CD4-positive, alpha-beta memory T cell (primary cell): ENCODE measurements around the gene PPP1CB. TPM values are rescaled to one million over a fixed set of nuclear protein-coding genes. Genes with fewer than 3 reads are reported as not detected.
"Not testable (repeated sequence)": the region's sequence is repeated elsewhere in the genome, so short reads cannot be mapped to it uniquely, and the experiment has no call there.

Source experiments
- CTCF ChIA-PET: fragments of 350-600 bp; sonication (Branson Sonifier 250); formaldehyde crosslinking; loops from one replicate; lab custom pipeline; 2021; ENCODE audit warnings: inconsistent platforms; ENCODE audit not compliant: partially characterized antibody; lab: Charles Lee
- POLR2A ChIA-PET: fragments of 350-600 bp; sonication (Branson Sonifier 250); formaldehyde crosslinking; loops from one replicate; lab custom pipeline; 2021; ENCODE audit not compliant: partially characterized antibody; lab: Charles Lee
- DNase-seq, 5 donors: peaks; one replicate each; pipeline versions ENCODE4 v3.0.0 to v3.0.0-alpha.2; 2020 to 2022; ENCODE audit warnings: mixed read lengths in 1 of 5
- H3K27ac ChIP-seq: one replicate; pipeline ENCODE4 v1.7.0; 2013; ENCODE audit warnings: low read depth, low read length
- H3K27me3 ChIP-seq: 2 replicates; pipeline ENCODE4 v1.7.0; 2013; ENCODE audit warnings: mild to moderate bottlenecking, low read length, moderate library complexity; ENCODE audit not compliant: insufficient read depth
- H3K36me3 ChIP-seq: 2 replicates; pipeline ENCODE4 v1.7.0; 2013; ENCODE audit warnings: mild to moderate bottlenecking, low read length, moderate library complexity; ENCODE audit not compliant: insufficient read depth
- H3K4me1 ChIP-seq: 2 replicates; pipeline ENCODE4 v1.7.0; 2013; ENCODE audit warnings: mild to moderate bottlenecking, low read length, moderate library complexity; ENCODE audit not compliant: insufficient read depth
- H3K4me3 ChIP-seq, 2 donors: one replicate each; pipeline ENCODE4 v1.7.0; 2013; ENCODE audit warnings: low read length in 2 of 2, mild to moderate bottlenecking in 1 of 2
- H3K9me3 ChIP-seq, 2 donors: one replicate each; pipeline ENCODE4 v1.7.0; 2013; ENCODE audit warnings: low read length in 2 of 2, control low read depth in 1 of 2; ENCODE audit not compliant: control insufficient read depth in 1 of 2
- H3K27ac Mint-ChIP-seq, 7 donors: one replicate each; pipeline ENCODE4 v1.8.0; 2020 to 2021; ENCODE audit warnings: mixed read lengths in 7 of 7, mild to moderate bottlenecking in 6 of 7, inconsistent platforms in 3 of 7, moderate library complexity in 3 of 7
- H3K27me3 Mint-ChIP-seq, 2 donors: one replicate each; pipeline ENCODE4 v1.8.0; 2020 to 2021; ENCODE audit warnings: mixed read lengths in 2 of 2
- H3K36me3 Mint-ChIP-seq, 2 donors: one replicate each; pipeline ENCODE4 v1.8.0; 2020 to 2021; ENCODE audit warnings: mixed read lengths in 2 of 2, inconsistent platforms in 1 of 2, mild to moderate bottlenecking in 1 of 2
- H3K4me1 Mint-ChIP-seq, 4 donors: one replicate each; pipeline ENCODE4 v1.8.0; 2020 to 2021; ENCODE audit warnings: mixed read lengths in 4 of 4, mild to moderate bottlenecking in 1 of 4
- H3K4me3 Mint-ChIP-seq, 8 donors: one replicate each; pipeline ENCODE4 v1.8.0; 2020 to 2021; ENCODE audit warnings: mixed read lengths in 8 of 8, mild to moderate bottlenecking in 7 of 8, moderate library complexity in 6 of 8, inconsistent platforms in 3 of 8
- H3K9me3 Mint-ChIP-seq, 8 donors: one replicate each; pipeline ENCODE4 v1.8.0; 2020 to 2021; ENCODE audit warnings: mixed read lengths in 8 of 8, mild to moderate bottlenecking in 5 of 8, inconsistent platforms in 3 of 8, moderate library complexity in 1 of 8
- intact Hi-C: fragments of 100-400 bp; cut with micrococcal nuclease; formaldehyde crosslinking; loops from one replicate; pipeline ENCODE4 v1.15.1; 2023
- polyA plus RNA-seq, 2 donors: library from polyadenylated mRNA; unstranded; fragments of 300-500 nt; fragmentation: Illumina TruSeq; gene quantifications; one replicate each; pipeline ENCODE4 v1.2.3, GENCODE V29; 2021
- total RNA-seq, 2 experiments: library from RNA; stranded (reverse); gene quantifications; one replicate each; pipeline ENCODE4 v1.2.3, GENCODE V29; 2021

Gene PPP1CB
- total and polyA plus RNA-seq, 4 experiments from 2014 or later = 92.1 to 231 (median 162) TPM

DNA sequence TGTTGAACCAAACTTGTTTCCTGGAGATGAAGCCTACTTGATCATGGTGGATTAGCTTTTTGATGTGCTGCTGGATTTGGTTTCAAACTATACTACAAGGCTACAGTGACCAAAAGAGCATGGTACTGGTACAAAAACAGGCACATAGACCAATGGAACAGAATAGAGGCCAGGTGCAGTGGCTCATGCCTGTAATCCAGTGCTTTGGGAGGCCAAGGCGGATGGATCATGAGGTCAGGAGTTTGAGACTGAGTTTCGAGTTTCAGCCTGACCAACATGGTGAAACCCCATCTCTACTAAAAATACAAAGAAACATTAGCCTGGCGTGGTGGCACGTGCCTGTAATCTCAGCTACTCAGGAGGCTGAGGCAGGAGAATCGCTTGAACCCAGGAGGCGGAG, 9.0 kb upstream of the PPP1CB start:
- H3K27me3 Mint-ChIP-seq, DNase-seq, H3K36me3 ChIP-seq, intact Hi-C loops, H3K27ac Mint-ChIP-seq, H3K4me1 ChIP-seq, H3K4me3 ChIP-seq, H3K27me3 ChIP-seq, H3K27ac ChIP-seq, H3K4me3 Mint-ChIP-seq, H3K9me3 ChIP-seq: not testable (repeated sequence)
- Mint-ChIP-seq H3K9me3 (peaks cover 0 to 12% (median 6%) of the 10 kb centered on the region in 8 donors), H3K36me3 (peaks cover 0 to 15% of the 10 kb centered on the region in 2 donors), H3K4me1 (peaks cover 2 to 11% (median 3%) of the 10 kb centered on the region in 4 donors)
- POLR2A ChIA-PET = interaction anchor here (1.2 to 1.4 kb wide), 2 partner anchors 10 to 148 kb away, joined by 4 read pairs; partner anchors contain the start of gene PPP1CB
- CTCF ChIA-PET = interaction anchor here (3.1 kb wide), 1 partner anchor 148 kb away, joined by 11 read pairs; no protein-coding TSS in a partner anchor

DNA sequence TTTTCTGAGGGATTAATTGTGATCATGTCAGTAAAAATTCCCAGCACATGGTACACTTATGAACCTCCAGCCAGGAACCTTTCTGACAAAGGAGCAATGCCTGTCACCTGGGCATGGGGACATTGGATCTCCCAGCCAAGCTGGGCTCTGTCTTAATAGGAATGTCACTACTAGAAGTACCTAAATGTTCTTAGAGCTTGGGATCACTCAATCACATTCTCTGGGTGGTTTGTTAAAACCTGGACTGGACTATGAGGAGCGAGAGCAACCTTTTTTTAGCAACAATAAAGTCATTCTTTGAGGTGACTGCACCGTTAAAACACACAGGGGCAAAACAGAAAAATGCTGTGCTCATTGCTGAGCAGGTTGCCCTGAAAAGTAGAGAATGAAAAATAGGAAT, 6.4 kb upstream of the PPP1CB start:
- no peak for DNase-seq
- Histone ChIP-seq H3K36me3 (no peaks in the 10 kb centered on the region), H3K4me3 (no peak overlapping the region), H3K9me3 (no peaks in the 10 kb centered on the region), H3K27ac (no peak overlapping the region), H3K27me3 (no peaks in the 10 kb centered on the region), H3K4me1 (peaks cover 31% of the 10 kb centered on the region)
- intact Hi-C loops = no loop called here
- Mint-ChIP-seq H3K27ac (peak overlapping the region in 2 of 7 donors; percentile 12 to 27), H3K4me3 (peak overlapping the region in 1 of 8 donors; percentile 3), H3K4me1 (peaks cover 16 to 35% (median 25%) of the 10 kb centered on the region in 4 donors), H3K27me3 (peaks cover 0 to 5% of the 10 kb centered on the region in 2 donors), H3K36me3 (peaks cover 0 to 4% of the 10 kb centered on the region in 2 donors), H3K9me3 (peaks cover 0 to 1% (median 0%) of the 10 kb centered on the region in 8 donors)
- ChIA-PET CTCF (no interaction called here), POLR2A (no interaction called here)

DNA sequence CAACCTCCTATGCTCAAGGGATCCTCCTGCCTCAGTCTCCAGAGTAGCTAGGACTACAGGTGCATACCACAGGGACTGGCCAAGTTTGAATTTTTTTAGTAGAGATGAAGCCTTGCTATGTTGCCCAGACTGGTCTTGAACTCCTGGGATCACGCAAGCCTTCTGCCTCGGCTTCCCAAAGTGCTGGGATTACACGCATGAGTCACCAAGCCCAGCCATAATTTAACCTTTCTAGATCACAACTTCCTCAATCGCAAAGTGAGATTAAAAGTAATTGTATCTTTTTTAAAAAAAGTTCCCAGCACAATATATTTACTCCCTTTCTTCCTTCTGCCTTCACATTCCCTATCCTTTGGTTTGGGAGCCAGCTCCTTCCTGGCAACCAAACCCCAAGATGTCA, 5.8 kb upstream of the PPP1CB start:
- Histone ChIP-seq H3K27me3 (no peaks in the 10 kb centered on the region), H3K27ac (no peak overlapping the region), H3K4me1 (peaks cover 37% of the 10 kb centered on the region), H3K9me3 (no peaks in the 10 kb centered on the region), H3K4me3 (no peak overlapping the region), H3K36me3 (no peaks in the 10 kb centered on the region)
- no peak for DNase-seq
- intact Hi-C loops = no loop called here
- peaks cover 0 to 4% of the 10 kb centered on the region in 2 donors for H3K27me3 Mint-ChIP-seq
- CTCF ChIA-PET = interaction anchor here (18.0 kb wide), 1 partner anchor 151 kb away, joined by 299 read pairs; no protein-coding TSS in a partner anchor
- H3K9me3 Mint-ChIP-seq = peaks cover 0 to 1% (median 0%) of the 10 kb centered on the region in 8 donors
- peak overlapping the region in 1 of 8 donors; percentile 21 for H3K4me3 Mint-ChIP-seq
- POLR2A ChIA-PET = no interaction called here
- peaks cover 22 to 41% (median 31%) of the 10 kb centered on the region in 4 donors for H3K4me1 Mint-ChIP-seq
- H3K27ac Mint-ChIP-seq = peak overlapping the region in 2 of 7 donors; percentile 60 to 64
- peaks cover 0 to 3% of the 10 kb centered on the region in 2 donors for H3K36me3 Mint-ChIP-seq

DNA sequence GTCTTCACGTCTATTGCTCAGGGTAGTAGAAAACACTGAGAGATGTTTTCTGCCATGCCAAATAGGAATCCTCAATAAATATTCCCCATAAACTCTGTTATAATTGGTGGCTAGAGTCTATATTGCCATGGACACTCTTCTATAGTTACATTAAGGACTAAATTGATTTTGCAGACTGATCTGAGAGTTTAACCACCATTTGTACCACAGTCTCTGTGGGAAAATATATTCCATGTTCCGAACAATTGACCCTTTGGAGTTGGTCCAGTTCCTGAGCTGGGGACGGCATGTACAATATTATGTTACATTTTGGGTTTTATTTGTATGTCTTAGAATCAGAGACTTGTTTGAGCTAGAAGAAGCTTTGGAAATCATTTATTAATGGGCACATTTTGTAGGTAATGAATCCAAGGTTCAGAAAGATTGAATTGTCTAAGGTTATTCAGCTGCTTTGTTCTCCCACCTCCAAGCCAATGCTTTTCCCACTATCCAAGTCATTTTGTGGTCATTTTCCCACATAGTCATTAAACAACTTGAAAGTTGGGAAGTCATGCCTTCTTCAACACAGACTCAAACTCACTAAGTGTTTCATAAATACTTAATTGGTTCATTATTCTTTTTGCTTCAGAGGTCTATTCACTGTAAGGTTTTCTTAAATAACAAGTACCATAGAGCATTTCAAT, 5.1 kb upstream of the PPP1CB start:
- Histone ChIP-seq H3K4me3 (no peak overlapping the region), H3K27ac (no peak overlapping the region), H3K36me3 (no peaks in the 10 kb centered on the region), H3K4me1 (peaks cover 37% of the 10 kb centered on the region), H3K9me3 (no peaks in the 10 kb centered on the region), H3K27me3 (no peaks in the 10 kb centered on the region)
- POLR2A ChIA-PET = interaction anchor here (1.2 to 6.9 kb wide), 2 partner anchors 16 to 124 kb away, joined by 4 to 97 read pairs; no protein-coding TSS in a partner anchor
- H3K9me3 Mint-ChIP-seq = no peaks in the 10 kb centered on the region
- H3K27ac Mint-ChIP-seq = peak overlapping the region in 3 of 7 donors; percentile 18 to 43 (median 41)
- intact Hi-C loops = no loop called here
- DNase-seq = no peak
- H3K4me3 Mint-ChIP-seq = no peak overlapping the region
- H3K36me3 Mint-ChIP-seq = peaks cover 0 to 9% of the 10 kb centered on the region in 2 donors
- H3K4me1 Mint-ChIP-seq = peaks cover 23 to 41% (median 35%) of the 10 kb centered on the region in 4 donors
- peaks cover 0 to 4% of the 10 kb centered on the region in 2 donors for H3K27me3 Mint-ChIP-seq
- CTCF ChIA-PET = interaction anchor here (1.1 to 18.0 kb wide), 2 partner anchors 19 to 151 kb away, joined by 3 to 299 read pairs; no protein-coding TSS in a partner anchor

DNA sequence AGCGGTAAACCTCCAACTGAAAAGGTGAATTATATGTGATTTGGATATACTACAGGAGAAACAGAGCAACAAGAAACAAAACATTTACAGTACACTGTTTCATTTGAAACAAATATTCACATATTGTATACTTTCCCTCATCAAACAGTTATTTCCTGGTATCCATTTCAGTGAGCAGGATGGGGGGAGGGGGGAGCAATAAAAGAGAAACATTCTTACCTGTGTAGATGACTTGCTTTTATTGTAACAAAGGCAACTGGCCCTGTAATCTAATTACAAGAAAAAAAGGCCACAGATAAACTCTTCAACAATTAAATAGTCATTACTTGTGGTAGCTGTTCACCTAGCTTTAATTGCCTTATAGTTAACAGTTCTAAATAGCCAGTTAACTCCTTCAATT, 3.9 kb upstream of the PPP1CB start:
- CTCF ChIA-PET = interaction anchor here (1.1 to 18.0 kb wide), 5 partner anchors 20 to 180 kb away, joined by 3 to 299 read pairs (median 4); no protein-coding TSS in a partner anchor
- Histone ChIP-seq H3K4me1 (peaks cover 37% of the 10 kb centered on the region), H3K4me3 (no peak overlapping the region), H3K27ac (peak overlapping the region; percentile 42), H3K36me3 (no peaks in the 10 kb centered on the region), H3K9me3 (no peaks in the 10 kb centered on the region), H3K27me3 (no peaks in the 10 kb centered on the region)
- Mint-ChIP-seq H3K27ac (peak overlapping the region; percentile 89 to 97 (median 94)), H3K36me3 (peaks cover 0 to 19% of the 10 kb centered on the region in 2 donors), H3K4me3 (peak overlapping the region in 7 of 8 donors; percentile 49 to 90 (median 83)), H3K9me3 (no peaks in the 10 kb centered on the region), H3K27me3 (no peaks in the 10 kb centered on the region), H3K4me1 (peaks cover 23 to 49% (median 35%) of the 10 kb centered on the region in 4 donors)
- DNase-seq = peak in 1 of 5 donors; percentile 47
- POLR2A ChIA-PET = interaction anchor here (1.1 to 6.9 kb wide), 4 partner anchors 14 to 153 kb away, joined by 4 to 97 read pairs (median 6); no protein-coding TSS in a partner anchor
- intact Hi-C loops = no loop called here

DNA sequence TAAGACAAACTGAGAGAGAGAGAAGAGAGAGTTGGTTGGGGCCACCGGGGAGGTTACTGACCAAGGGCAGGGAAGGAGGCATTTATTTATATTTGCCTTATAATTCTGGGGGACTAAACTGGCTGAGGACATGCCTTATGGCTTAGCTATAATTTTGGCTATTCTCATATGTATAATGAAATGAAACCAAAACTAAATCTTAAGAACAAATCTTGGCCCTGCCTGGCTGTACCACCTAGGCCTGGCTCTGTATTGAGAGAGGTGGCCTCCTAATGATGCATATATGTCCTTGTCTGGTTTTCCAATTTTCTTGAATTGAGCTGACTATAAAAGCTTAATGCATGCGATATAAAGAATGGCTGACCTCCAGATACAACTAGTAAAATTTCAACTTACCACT, 3.5 kb upstream of the PPP1CB start:
- CTCF ChIA-PET = interaction anchor here (1.2 to 18.0 kb wide), 5 partner anchors 123 to 181 kb away, joined by 3 to 299 read pairs (median 4); no protein-coding TSS in a partner anchor
- POLR2A ChIA-PET = interaction anchor here (0.8 to 6.9 kb wide), 5 partner anchors 64 to 161 kb away, joined by 3 to 97 read pairs (median 6); no protein-coding TSS in a partner anchor
- Histone ChIP-seq H3K9me3 (no peaks in the 10 kb centered on the region), H3K4me1 (peaks cover 37% of the 10 kb centered on the region), H3K27me3 (no peaks in the 10 kb centered on the region), H3K36me3 (no peaks in the 10 kb centered on the region), H3K4me3 (no peak overlapping the region), H3K27ac (peak overlapping the region; percentile 42)
- peaks cover 23 to 54% (median 37%) of the 10 kb centered on the region in 4 donors for H3K4me1 Mint-ChIP-seq
- peaks cover 0 to 23% of the 10 kb centered on the region in 2 donors for H3K36me3 Mint-ChIP-seq
- peak overlapping the region; percentile 38 to 90 (median 78) for H3K4me3 Mint-ChIP-seq
- no peaks in the 10 kb centered on the region for H3K9me3 Mint-ChIP-seq
- no peaks in the 10 kb centered on the region for H3K27me3 Mint-ChIP-seq
- intact Hi-C loops = no loop called here
- DNase-seq = peak in 4 of 5 donors; percentile 26 to 50 (median 30)
- peak overlapping the region; percentile 89 to 97 (median 94) for H3K27ac Mint-ChIP-seq
